Neural cell (in vitro differentiated cells): Measurements from ENCODE around the gene MYEF2. TPM values are rescaled to one million over a fixed set of nuclear protein-coding genes. Genes with fewer than 3 reads are reported as not detected.

Experiments used
- H2AFZ ChIP-seq: fragments of 200-600, 300-800 bp; sonication (generic), shearing (Covaris generic); 2 replicates; pipeline ENCODE4 v1.6.0; 2014; ENCODE audit warnings: low read depth, mild to moderate bottlenecking, antibody characterized with exemption, low read length, moderate library complexity
- H3F3A ChIP-seq: fragments of 200-600 bp; shearing (Covaris generic); 2 replicates; pipeline ENCODE4 v1.6.1; 2016; ENCODE audit warnings: mild to moderate bottlenecking, moderate library complexity, mixed read lengths, antibody characterized with exemption, low read length; ENCODE audit not compliant: insufficient read depth, poor library complexity, severe bottlenecking
- H3K27ac ChIP-seq: fragments of 200-600, 300-800 bp; sonication (generic), shearing (Covaris generic); 2 replicates; pipeline ENCODE4 v1.5.1; 2014; ENCODE audit warnings: mild to moderate bottlenecking, low read length, moderate library complexity
- H3K27me3 ChIP-seq: fragments of 300-800, 200-600 bp; sonication (generic), shearing (Covaris generic); 2 replicates; pipeline ENCODE4 v1.6.0; 2014; ENCODE audit warnings: mild to moderate bottlenecking, low read depth, low read length, moderate library complexity; ENCODE audit not compliant: insufficient read depth
- H3K36me3 ChIP-seq: fragments of 300-800, 200-600 bp; sonication (generic), shearing (Covaris generic); 2 replicates; pipeline ENCODE4 v1.5.1; 2014; ENCODE audit warnings: mild to moderate bottlenecking, antibody characterized with exemption, low read length, moderate library complexity; ENCODE audit not compliant: insufficient read depth
- H3K4me2 ChIP-seq: fragments of 300-800, 200-600 bp; sonication (generic), shearing (Covaris generic); 2 replicates; pipeline ENCODE4 v1.6.0; 2014; ENCODE audit warnings: mild to moderate bottlenecking, low read length
- H3K4me3 ChIP-seq: fragments of 300-800, 200-600 bp; sonication (generic), shearing (Covaris generic); 2 replicates; pipeline ENCODE4 v1.5.1; 2014; ENCODE audit warnings: mild to moderate bottlenecking, low read length, moderate library complexity
- H3K79me2 ChIP-seq: fragments of 200-600 bp; shearing (Covaris generic); replicated peaks from 2 replicates; pipeline ENCODE4 v1.6.0; 2014; ENCODE audit warnings: mild to moderate bottlenecking, low read length, moderate library complexity; ENCODE audit not compliant: insufficient read depth
- H3K9ac ChIP-seq: fragments of 300-800, 200-600 bp; sonication (generic), shearing (Covaris generic); 2 replicates; pipeline ENCODE4 v1.6.1; 2016; ENCODE audit warnings: mild to moderate bottlenecking, low read length, mixed read lengths
- H3K9me2 ChIP-seq: fragments of 200-600 bp; shearing (Covaris generic); 2 replicates; pipeline ENCODE4 v1.6.1; 2016; ENCODE audit warnings: mild to moderate bottlenecking, low read length, mixed read lengths; ENCODE audit not compliant: insufficient read depth
- H3K9me3 ChIP-seq: fragments of 200-600, 300-800 bp; sonication (generic), shearing (Covaris generic); 2 replicates; pipeline ENCODE4 v1.6.1; 2016; ENCODE audit warnings: mild to moderate bottlenecking, mixed run types, low read length, moderate library complexity, mixed read lengths
- H4K20me1 ChIP-seq: fragments of 200-600 bp; shearing (Covaris generic); 2 replicates; pipeline ENCODE4 v1.6.1; 2016; ENCODE audit warnings: mild to moderate bottlenecking, mixed run types; ENCODE audit not compliant: insufficient read depth
- CTCF ChIP-seq: fragments of 450-650 bp; IDR thresholded peaks from 2 replicates; pipeline ENCODE4 v1.5.1; 2014; ENCODE audit warnings: antibody characterized with exemption, mild to moderate bottlenecking, moderate library complexity; ENCODE audit not compliant: poor library complexity, severe bottlenecking
- EP300 ChIP-seq: fragments of 450-650 bp; conservative IDR thresholded peaks from 2 replicates; pipeline ENCODE4 v1.6.1; 2014; ENCODE audit warnings: antibody characterized with exemption, mild to moderate bottlenecking, moderate library complexity; ENCODE audit not compliant: poor library complexity, severe bottlenecking
- EZH2 ChIP-seq: fragments of 200-600, 300-800 bp; shearing (Covaris generic), sonication (generic); IDR thresholded peaks from 2 replicates; pipeline ENCODE4 v1.6.1; 2014; ENCODE audit warnings: antibody characterized with exemption, low read length, borderline replicate concordance, mild to moderate bottlenecking; ENCODE audit not compliant: insufficient read depth, poor library complexity, severe bottlenecking
- MXI1 ChIP-seq: fragments of 450-650 bp; conservative IDR thresholded peaks from 2 replicates; pipeline ENCODE4 v1.6.1; 2014; ENCODE audit warnings: antibody characterized with exemption, mild to moderate bottlenecking; ENCODE audit not compliant: poor library complexity, severe bottlenecking
- POLR2AphosphoS5 ChIP-seq: IDR thresholded peaks from 2 replicates; pipeline ENCODE4 v1.6.1; 2012
- RAD21 ChIP-seq: fragments of 450-650 bp; conservative IDR thresholded peaks from 2 replicates; pipeline ENCODE4 v1.6.1; 2014; ENCODE audit warnings: antibody characterized with exemption, mild to moderate bottlenecking, moderate library complexity
- SMC3 ChIP-seq: fragments of 450-650 bp; conservative IDR thresholded peaks from 2 replicates; pipeline ENCODE4 v1.6.1; 2014; ENCODE audit warnings: antibody characterized with exemption, mild to moderate bottlenecking, moderate library complexity; ENCODE audit not compliant: poor library complexity
- TAF1 ChIP-seq: IDR thresholded peaks from 2 replicates; pipeline ENCODE4 v1.6.1; 2012; ENCODE audit warnings: low read depth
- polyA plus RNA-seq: library from polyadenylated mRNA; depleted of rRNA; stranded (reverse); fragments of >200 nt; gene quantifications from 2 replicates; pipeline ENCODE4 v1.2.3, GENCODE V29; 2014
- TF ChIP-seq, protein P1 (sequence below): IDR thresholded peaks from 2 replicates; pipeline ENCODE4 v1.6.1; 2012; ENCODE audit warnings: borderline replicate concordance

MYEF2 gene
- polyA plus RNA-seq, 1 donor from 2014 or later = 176 TPM

DNA sequence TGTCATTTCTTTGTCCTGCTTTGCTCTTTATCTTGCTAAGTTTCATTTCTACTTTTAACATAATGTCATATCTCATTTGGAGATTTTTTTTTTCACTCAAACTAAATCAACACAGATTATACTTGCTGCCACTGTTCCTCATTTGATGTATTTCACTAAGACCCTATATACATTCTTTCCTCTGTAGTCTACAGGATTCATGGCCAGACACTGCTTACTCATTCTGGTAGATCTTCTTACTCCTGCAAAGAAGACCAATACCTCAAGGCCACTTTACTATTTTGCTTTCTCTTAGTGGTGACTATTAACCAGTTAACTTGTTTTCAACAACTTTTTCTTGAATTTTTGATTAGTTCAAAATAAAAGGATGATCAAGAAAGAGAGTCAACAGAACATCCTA, 30.7 kb downstream of the MYEF2 start:
- H3K9ac ChIP-seq = no peak overlapping the region
- no peak overlapping the region for H3K4me3 ChIP-seq
- H3K27me3 ChIP-seq = no peaks in the 10 kb centered on the region
- no peaks in the 10 kb centered on the region for H3K79me2 ChIP-seq
- no peak overlapping the region for H3K4me2 ChIP-seq
- H3K9me2 ChIP-seq = no peaks in the 10 kb centered on the region
- no peaks in the 10 kb centered on the region for H4K20me1 ChIP-seq
- no peaks in the 10 kb centered on the region for H3F3A ChIP-seq
- H3K36me3 ChIP-seq = peaks cover 9% of the 10 kb centered on the region
- TF ChIP-seq EP300 (no peak), CTCF (no peak), SMC3 (no peak), POLR2AphosphoS5 (no peak), MXI1 (no peak), EZH2 (no peak), TAF1 (no peak), RAD21 (no peak)
- TF ChIP-seq, protein P1, sequence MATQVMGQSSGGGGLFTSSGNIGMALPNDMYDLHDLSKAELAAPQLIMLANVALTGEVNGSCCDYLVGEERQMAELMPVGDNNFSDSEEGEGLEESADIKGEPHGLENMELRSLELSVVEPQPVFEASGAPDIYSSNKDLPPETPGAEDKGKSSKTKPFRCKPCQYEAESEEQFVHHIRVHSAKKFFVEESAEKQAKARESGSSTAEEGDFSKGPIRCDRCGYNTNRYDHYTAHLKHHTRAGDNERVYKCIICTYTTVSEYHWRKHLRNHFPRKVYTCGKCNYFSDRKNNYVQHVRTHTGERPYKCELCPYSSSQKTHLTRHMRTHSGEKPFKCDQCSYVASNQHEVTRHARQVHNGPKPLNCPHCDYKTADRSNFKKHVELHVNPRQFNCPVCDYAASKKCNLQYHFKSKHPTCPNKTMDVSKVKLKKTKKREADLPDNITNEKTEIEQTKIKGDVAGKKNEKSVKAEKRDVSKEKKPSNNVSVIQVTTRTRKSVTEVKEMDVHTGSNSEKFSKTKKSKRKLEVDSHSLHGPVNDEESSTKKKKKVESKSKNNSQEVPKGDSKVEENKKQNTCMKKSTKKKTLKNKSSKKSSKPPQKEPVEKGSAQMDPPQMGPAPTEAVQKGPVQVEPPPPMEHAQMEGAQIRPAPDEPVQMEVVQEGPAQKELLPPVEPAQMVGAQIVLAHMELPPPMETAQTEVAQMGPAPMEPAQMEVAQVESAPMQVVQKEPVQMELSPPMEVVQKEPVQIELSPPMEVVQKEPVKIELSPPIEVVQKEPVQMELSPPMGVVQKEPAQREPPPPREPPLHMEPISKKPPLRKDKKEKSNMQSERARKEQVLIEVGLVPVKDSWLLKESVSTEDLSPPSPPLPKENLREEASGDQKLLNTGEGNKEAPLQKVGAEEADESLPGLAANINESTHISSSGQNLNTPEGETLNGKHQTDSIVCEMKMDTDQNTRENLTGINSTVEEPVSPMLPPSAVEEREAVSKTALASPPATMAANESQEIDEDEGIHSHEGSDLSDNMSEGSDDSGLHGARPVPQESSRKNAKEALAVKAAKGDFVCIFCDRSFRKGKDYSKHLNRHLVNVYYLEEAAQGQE = no peak
- H3K9me3 ChIP-seq = no peaks in the 10 kb centered on the region
- H3K27ac ChIP-seq = no peak overlapping the region
- no peak overlapping the region for H2AFZ ChIP-seq

DNA sequence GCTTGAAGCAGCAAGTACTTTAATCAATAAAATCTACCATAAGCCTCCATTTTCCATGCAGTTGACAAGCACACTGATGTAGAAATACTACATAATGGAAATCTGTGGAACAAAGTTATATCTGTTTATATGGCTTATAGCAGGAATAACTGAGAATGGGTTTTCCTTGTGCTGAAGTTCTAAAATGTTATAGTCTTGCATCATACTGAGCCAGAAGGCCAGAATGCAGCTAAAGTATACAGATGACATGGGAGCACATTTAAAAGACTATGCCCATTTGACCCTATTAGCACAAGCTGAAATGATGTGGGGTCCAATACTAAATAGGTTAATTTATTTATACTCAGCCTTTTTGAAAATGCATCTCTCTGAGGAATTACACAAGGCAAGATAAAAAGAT, 32.2 kb downstream of the MYEF2 start:
- TF ChIP-seq EP300 (no peak), CTCF (no peak), RAD21 (no peak), EZH2 (no peak), MXI1 (no peak), SMC3 (no peak), TAF1 (no peak), POLR2AphosphoS5 (no peak)
- TF ChIP-seq, protein P1 = no peak
- H3K27ac ChIP-seq = no peak overlapping the region
- H3K79me2 ChIP-seq = no peaks in the 10 kb centered on the region
- no peaks in the 10 kb centered on the region for H3K27me3 ChIP-seq
- H3K4me3 ChIP-seq = no peak overlapping the region
- peaks cover 6% of the 10 kb centered on the region for H3K36me3 ChIP-seq
- H3K4me2 ChIP-seq = no peak overlapping the region
- no peaks in the 10 kb centered on the region for H4K20me1 ChIP-seq
- no peaks in the 10 kb centered on the region for H3K9me3 ChIP-seq
- H3K9me2 ChIP-seq = no peaks in the 10 kb centered on the region
- no peak overlapping the region for H2AFZ ChIP-seq
- H3F3A ChIP-seq = no peaks in the 10 kb centered on the region
- H3K9ac ChIP-seq = no peak overlapping the region
